Thoracic aorta (tissue), 2 donors: ENCODE data around the gene HOXC12. TPM values are rescaled to one million over a fixed set of nuclear protein-coding genes. Genes with fewer than 3 reads are reported as not detected.

ENCODE experiments used
- ATAC-seq: fragments of 150-250 bp; one replicate; pipeline ENCODE4 v1.8.0; 2017; ENCODE audit warnings: low read depth; ENCODE audit not compliant: insufficient number of reproducible peaks, low FRiP score
- DNase-seq: peaks from one replicate; pipeline ENCODE4 v3.0.0-alpha.2; 2020; ENCODE audit warnings: low spot score
- H3K27ac ChIP-seq, 2 donors: fragments of 200-600 bp; sonication (generic); 1 replicate in 1 of 2; 2 replicates in 1 of 2; pipeline ENCODE4 v1.5.1; 2016; ENCODE audit warnings: mild to moderate bottlenecking in 2 of 2, moderate library complexity in 2 of 2
- H3K27me3 ChIP-seq: fragments of 200-600 bp; sonication (generic); replicated peaks from 2 replicates; pipeline ENCODE4 v1.6.0; 2016; ENCODE audit warnings: mild to moderate bottlenecking; ENCODE audit not compliant: insufficient read depth
- H3K36me3 ChIP-seq: fragments of 200-600 bp; sonication (generic); one replicate; pipeline ENCODE4 v1.5.1; 2016
- H3K4me1 ChIP-seq, 2 donors: fragments of 200-600 bp; sonication (generic); 1 replicate in 1 of 2; 2 replicates in 1 of 2; pipeline versions ENCODE4 v1.5.1 to v1.6.0; 2016; ENCODE audit warnings: low read depth in 2 of 2, mild to moderate bottlenecking in 1 of 2; ENCODE audit not compliant: control insufficient read depth in 1 of 2
- H3K4me3 ChIP-seq: fragments of 200-600 bp; sonication (generic); 2 replicates; pipeline ENCODE4 v1.5.1; 2016; ENCODE audit warnings: mild to moderate bottlenecking
- H3K9me3 ChIP-seq: fragments of 200-600 bp; sonication (generic); 2 replicates; pipeline ENCODE4 v1.5.1; 2016
- total RNA-seq, 2 donors: library from RNA; depleted of rRNA; stranded (reverse); fragments of >200 nt; gene quantifications; one replicate each; pipeline versions ENCODE4 v1.1.0 to v1.2.3, GENCODE V29; 2016
- TF ChIP-seq, protein P1 (sequence below): fragments of 200-600 bp; sonication (generic); IDR thresholded peaks from one replicate; pipeline ENCODE4 v1.5.1; 2019; ENCODE audit warnings: antibody characterized with exemption

HOXC12 gene
- total RNA-seq, 2 donors from 2014 or later: not detected

DNA sequence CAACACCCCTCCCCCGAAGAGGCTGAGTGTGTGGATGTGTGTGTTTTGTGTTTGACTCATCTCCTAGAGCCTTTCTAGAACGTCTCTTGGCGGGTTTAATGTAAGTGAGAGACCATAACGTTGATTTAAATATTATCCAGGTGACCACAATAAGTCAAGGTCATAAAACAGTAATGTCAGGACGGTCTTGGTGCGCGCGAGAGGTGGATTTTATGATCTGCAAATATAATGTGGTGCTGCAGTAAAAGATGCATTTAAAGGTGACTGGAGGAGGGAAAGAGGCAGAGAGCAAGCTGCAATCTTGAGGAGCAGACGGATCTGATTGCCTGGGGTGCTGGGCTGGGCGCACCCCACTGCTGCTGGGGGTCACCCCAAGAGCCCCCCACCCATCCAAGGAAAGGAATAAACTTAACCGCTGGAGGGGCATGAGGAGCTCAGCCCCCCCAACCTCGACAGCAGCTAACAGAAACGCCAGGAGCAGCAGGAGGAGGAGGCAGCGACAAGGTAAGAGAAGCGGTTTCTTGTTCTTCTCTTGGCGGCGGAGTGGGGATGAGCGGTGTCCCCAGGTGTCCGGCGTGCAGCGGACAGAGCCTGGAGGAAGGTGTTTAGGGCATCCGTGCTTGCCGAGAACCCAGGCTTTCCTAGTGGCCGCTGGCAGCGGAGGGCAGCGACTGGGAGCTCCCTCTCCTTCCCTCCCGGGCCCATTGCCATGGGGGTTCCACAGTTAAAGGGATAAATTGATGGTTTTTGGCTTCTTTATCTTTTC is 35.8 kb downstream of the HOXC12 start:
- DNase-seq (no peak), ATAC-seq (no peak)
- Histone ChIP-seq H3K9me3 (no peaks in the 10 kb centered on the region), H3K27me3 (peaks cover 87% of the 10 kb centered on the region), H3K36me3 (no peaks in the 10 kb centered on the region), H3K27ac (no peak overlapping the region), H3K4me3 (no peak overlapping the region), H3K4me1 (peaks cover 22 to 44% of the 10 kb centered on the region in 2 donors)
- TF ChIP-seq, protein P1, sequence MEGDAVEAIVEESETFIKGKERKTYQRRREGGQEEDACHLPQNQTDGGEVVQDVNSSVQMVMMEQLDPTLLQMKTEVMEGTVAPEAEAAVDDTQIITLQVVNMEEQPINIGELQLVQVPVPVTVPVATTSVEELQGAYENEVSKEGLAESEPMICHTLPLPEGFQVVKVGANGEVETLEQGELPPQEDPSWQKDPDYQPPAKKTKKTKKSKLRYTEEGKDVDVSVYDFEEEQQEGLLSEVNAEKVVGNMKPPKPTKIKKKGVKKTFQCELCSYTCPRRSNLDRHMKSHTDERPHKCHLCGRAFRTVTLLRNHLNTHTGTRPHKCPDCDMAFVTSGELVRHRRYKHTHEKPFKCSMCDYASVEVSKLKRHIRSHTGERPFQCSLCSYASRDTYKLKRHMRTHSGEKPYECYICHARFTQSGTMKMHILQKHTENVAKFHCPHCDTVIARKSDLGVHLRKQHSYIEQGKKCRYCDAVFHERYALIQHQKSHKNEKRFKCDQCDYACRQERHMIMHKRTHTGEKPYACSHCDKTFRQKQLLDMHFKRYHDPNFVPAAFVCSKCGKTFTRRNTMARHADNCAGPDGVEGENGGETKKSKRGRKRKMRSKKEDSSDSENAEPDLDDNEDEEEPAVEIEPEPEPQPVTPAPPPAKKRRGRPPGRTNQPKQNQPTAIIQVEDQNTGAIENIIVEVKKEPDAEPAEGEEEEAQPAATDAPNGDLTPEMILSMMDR: no peak

DNA sequence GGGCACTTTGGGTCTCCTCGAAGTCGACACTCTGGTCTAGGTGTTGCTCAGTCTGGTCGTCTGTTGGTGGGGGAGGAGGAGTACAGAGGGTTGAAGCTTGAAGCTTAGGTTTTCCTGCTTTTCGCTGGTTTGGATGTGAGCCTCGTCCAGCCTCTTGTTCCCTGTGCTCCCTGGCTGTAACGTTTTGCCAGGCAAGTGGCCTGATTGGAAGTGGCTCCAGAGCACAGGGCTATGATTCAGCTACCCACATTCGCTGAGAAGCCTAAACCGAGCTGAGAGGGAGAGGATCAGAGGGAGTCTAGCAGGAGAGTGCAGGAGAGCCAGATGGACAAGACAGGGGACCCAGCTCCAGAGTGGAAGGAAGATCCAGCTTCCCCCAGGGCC is 36.4 kb downstream of the HOXC12 start:
- no peak overlapping the region for H3K4me3 ChIP-seq
- peaks cover 17 to 38% of the 10 kb centered on the region in 2 donors for H3K4me1 ChIP-seq
- TF ChIP-seq, protein P1: no peak
- peaks cover 82% of the 10 kb centered on the region for H3K27me3 ChIP-seq
- H3K36me3 ChIP-seq: no peaks in the 10 kb centered on the region
- ATAC-seq (no peak), DNase-seq (no peak)
- no peak overlapping the region for H3K27ac ChIP-seq
- no peaks in the 10 kb centered on the region for H3K9me3 ChIP-seq

DNA sequence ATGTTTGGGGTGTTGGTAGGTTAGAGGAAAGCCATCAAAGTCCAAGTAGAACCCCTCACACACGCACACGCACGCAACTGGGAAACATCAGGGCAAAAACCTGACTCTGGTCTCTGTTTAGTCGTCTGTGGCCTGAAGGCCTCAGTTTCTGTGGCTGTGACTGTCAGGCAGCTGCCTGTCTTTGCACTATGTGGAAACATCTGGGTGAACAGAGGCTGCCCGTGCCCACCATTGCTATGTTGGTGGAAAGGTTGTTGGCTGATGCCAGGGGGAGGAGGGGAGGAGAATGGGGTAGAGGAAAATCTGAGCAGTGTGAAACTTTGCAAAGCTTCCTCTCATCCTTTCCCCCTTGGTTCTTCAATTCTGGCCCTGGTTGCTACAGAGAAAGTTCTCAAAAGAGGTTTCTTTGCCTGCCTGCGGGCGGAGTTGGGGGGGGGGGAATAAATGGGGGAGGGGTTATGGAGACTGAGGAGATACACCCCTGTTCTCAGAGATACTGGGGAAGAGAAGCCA is 37.7 kb downstream of the HOXC12 start:
- no peak overlapping the region for H3K27ac ChIP-seq
- peaks cover 70% of the 10 kb centered on the region for H3K27me3 ChIP-seq
- no peak for ATAC-seq

DNA sequence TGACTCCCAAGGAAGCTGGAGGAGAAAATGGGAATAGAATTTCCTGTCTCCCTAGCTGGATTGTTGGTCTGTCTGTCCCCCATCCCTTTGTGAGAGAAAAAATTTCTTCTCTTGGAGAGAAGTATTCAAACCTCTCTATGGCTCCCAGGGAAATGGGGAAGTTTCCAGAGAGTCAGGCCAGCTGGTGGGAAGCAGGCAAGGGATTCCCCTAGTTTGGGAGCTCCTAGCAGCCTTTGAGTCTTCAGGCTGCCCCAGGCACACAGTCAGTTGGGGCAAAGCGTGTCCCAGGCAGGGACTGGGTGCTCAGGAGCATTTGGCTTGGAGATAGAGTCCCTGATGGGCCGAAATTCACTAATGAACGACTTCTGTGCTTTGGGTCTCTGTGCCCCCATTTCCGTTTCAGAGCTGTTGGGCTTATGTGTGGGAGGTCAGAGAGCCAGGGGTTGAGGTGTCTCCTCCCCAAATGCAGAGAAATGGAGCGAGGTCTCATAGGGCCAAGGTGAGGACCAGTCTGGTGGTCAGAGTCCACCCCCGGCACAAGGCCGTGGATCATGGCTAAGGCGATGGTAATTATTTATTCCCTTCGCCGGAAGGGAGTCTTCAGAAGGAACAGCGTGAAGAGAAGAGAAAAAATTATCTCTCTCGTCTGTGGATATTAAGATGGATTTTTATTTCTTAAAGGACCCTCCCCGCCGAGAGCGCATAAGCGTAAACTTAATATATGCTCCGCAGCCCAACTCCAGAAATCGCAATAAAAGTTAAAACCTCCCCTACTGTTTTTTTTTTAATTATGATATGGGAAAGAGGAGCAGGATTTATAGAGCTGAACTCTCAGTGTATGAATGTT is 38.7 kb downstream of the HOXC12 start:
- H3K36me3 ChIP-seq: no peaks in the 10 kb centered on the region
- H3K4me1 ChIP-seq: peaks cover 15 to 33% of the 10 kb centered on the region in 2 donors
- H3K9me3 ChIP-seq: no peaks in the 10 kb centered on the region
- ATAC-seq (no peak), DNase-seq (no peak)
- H3K4me3 ChIP-seq: no peak overlapping the region
- no peak overlapping the region for H3K27ac ChIP-seq
- TF ChIP-seq, protein P1: no peak
- H3K27me3 ChIP-seq: peaks cover 60% of the 10 kb centered on the region

More for the DNA sequence above, 37.7 kb downstream of the HOXC12 start:
- Histone ChIP-seq H3K36me3 (no peaks in the 10 kb centered on the region), H3K4me3 (no peak overlapping the region), H3K9me3 (no peaks in the 10 kb centered on the region), H3K4me1 (peaks cover 15 to 33% of the 10 kb centered on the region in 2 donors)
- TF ChIP-seq, protein P1: no peak
- no peak for DNase-seq

DNA sequence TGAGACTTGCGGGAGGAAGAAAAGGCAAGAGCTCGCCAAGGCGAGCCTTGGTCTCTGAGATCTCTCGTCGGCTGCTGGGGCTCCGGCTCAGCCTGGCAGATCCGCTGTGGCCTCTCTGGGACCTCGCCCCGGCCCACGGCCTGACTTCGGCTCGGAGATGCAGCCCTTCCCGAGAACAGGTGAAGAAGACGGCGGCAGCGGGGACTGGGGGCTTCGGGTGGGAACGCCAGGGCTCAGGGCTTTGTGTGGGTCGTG is 39.2 kb downstream of the HOXC12 start:
- no peaks in the 10 kb centered on the region for H3K36me3 ChIP-seq
- no peak overlapping the region for H3K4me3 ChIP-seq
- no peak overlapping the region for H3K27ac ChIP-seq
- H3K27me3 ChIP-seq: peaks cover 55% of the 10 kb centered on the region
- ATAC-seq (no peak), DNase-seq (no peak)
- TF ChIP-seq, protein P1: no peak
- peaks cover 15 to 33% of the 10 kb centered on the region in 2 donors for H3K4me1 ChIP-seq
- no peaks in the 10 kb centered on the region for H3K9me3 ChIP-seq
